H1 (cell line): ENCODE data around the gene IFT25.

Experiments used
- CTCF ChIP-seq, 3 experiments: IDR thresholded peaks; 1 replicate in 2 of 3; 2 replicates in 1 of 3; pipeline versions ENCODE4 v1.5.1 to v1.6.1; 2011; ENCODE audit warnings: low read length in 3 of 3, mild to moderate bottlenecking in 3 of 3, inconsistent platforms in 2 of 3, low read depth in 1 of 3, moderate library complexity in 1 of 3; ENCODE audit not compliant: insufficient read depth in 1 of 3; ENCODE audit errors: control extremely low read depth in 1 of 3
- POLR2A ChIP-seq, 2 experiments: IDR thresholded peaks; 1 replicate in 1 of 2; 2 replicates in 1 of 2; pipeline ENCODE4 v1.6.1; 2011; ENCODE audit warnings: low read depth in 2 of 2, low read length in 2 of 2, mild to moderate bottlenecking in 2 of 2; ENCODE audit errors: control extremely low read depth in 1 of 2
- SP2 ChIP-seq: IDR thresholded peaks from 2 replicates; pipeline ENCODE4 v1.6.1; 2012; ENCODE audit warnings: mild to moderate bottlenecking, low read length, inconsistent platforms
- ZNF274 ChIP-seq: IDR thresholded peaks from 2 replicates; pipeline ENCODE4 v1.7.0; 2012; ENCODE audit warnings: low read length, borderline replicate concordance; ENCODE audit errors: extremely low read depth

GRCh38 chr1:53984726-53985125 lies 39.2 kb upstream of the IFT25 start:
- TF ChIP-seq POLR2A (IDR thresholded peaks at IDR 0.05; ENCODE audit: control extremely low read depth in 1 of 2, low read depth in 2 of 2, low read length in 2 of 2), result no peak
- no peak for TF ChIP-seq CTCF (IDR thresholded peaks at IDR 0.05; ENCODE audit: control extremely low read depth in 1 of 3, insufficient read depth in 1 of 3, low read depth in 1 of 3, low read length in 3 of 3)
- no peak for TF ChIP-seq ZNF274
- TF ChIP-seq SP2, result no peak
